Stimulated activated CD8-positive, alpha-beta memory T cell treated with anti-CD3 and anti-CD28 coated beads, Interleukin-4, amount 100 ng/mL, for 4 hours (primary cell): Measurements from ENCODE around the gene CHAC1.

ENCODE experiments used
- DNase-seq, 2 donors: peaks; one replicate each; pipeline ENCODE4 v3.0.0-alpha.2; 2020; ENCODE audit warnings: low read depth in 2 of 2, low spot score in 1 of 2

The CHAC1 gene

DNA sequence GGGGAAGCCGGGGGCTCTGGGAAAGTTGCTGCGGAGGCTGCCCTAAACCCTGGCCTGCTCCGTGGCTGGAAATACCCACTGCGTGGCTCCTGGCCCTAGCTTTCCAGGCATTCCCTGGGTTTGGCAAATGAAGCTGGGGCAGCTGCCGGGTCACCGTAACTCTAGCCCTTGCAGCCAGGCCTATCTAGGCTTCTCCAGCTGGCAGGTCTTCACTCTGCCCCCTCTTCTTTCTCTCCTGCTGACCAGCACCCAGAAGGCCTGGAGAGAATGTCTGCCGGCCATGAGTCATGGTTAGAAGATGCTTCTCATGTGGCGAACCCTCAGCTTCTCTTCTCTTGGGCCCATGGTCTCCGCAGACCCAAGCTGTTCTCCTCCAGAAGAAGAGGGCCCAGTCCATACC lies 29.7 kb upstream of the CHAC1 start:
- no peak for DNase-seq

DNA sequence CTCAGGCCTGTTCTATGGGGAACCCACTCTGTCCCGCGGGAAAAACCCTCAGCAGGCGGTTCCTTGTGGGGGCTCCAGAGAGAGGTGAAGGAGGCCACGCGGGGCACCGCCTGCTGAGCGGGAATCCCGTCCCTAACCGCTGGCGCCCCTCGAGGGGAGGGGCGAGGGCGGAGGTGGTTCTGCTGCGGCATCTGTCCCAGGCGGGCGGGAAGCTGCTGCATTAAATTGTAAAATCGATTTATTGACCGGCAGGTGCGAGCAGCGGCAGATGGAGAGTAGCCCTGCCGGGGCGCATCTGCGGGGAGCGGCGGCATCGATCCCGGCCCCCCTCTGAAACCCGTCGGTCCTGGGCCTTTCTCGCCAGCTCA lies 27.8 kb upstream of the CHAC1 start:
- no peak for DNase-seq

DNA sequence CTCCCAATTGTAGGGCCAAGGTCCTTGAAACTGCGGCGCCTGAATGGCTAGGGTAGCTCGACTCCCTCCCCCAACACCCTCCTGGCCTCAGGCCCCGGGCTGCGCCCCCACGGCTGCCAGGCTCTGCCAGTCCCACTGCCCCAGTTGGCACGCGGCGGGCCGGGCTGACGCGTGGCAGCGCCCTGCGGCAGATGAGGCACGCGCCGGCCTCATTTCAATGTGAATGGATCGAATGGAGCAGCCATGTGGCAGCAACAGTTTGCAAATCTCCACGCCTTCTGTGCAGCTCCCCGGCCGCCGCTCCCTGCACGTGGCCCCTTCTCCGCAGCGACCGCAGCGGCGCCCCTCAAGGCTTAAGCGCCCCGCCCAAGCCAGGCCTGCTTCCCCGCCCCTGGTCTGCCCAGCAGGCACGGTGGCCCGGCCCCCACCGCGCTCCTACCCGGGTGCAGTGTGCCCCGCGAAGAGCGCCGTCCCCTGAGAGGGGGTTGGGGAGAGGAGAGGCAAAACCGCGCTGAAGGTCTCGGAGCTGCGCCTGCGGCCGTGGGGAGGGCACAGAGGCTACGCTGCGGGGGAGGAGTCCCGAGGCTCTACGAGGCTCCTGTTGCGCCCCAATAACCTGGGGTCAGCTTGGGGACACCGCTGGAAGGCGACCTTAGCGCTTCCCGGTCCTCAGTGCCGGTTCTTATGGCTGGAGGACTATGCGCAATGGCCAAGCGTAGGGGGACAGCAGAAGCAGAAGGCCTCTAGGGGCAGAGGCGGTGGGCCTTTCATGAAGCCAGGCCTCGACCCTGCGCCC lies 27.2 kb upstream of the CHAC1 start:
- DNase-seq: no peak

DNA sequence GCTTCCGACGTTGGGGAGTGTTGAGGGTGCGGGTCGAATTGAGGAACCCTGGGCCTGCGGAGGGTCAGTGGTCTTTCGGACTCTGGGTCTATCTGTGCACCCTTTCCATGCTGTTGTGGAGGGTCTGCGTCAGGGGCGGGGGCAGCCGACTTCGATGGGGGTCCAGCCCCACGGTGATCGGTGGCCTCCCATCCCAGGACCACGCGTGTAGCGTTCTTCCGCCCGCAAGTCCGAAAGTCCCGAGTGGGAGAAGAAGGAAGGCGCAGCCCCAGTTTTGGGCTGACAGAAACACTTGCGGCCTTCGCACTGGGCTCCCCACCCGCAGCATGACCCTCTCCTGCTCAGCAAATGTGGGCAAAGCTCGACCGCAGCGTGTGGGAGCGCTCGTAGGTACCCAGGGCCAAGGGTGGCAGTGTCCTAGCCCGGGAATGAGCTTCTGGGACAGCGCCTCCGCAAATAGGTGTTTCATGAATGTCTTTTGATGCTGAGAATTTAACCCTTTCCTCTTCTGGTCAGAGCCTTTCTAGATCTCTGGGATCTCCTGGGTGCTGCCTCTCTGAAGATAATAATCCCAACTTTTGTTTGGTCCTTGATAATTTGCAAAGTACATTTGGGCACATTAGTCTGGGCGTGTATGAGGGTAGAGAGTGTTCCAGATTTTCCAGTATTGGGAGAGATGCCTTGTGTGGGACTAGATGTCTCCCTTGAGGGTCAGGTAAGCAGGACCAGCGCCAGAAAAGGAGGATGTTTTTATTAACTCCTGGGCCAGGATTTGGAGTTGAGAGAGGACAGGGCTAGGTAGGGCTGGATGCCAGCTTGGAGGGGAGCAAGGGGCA lies 26.4 kb upstream of the CHAC1 start:
- no peak for DNase-seq

DNA sequence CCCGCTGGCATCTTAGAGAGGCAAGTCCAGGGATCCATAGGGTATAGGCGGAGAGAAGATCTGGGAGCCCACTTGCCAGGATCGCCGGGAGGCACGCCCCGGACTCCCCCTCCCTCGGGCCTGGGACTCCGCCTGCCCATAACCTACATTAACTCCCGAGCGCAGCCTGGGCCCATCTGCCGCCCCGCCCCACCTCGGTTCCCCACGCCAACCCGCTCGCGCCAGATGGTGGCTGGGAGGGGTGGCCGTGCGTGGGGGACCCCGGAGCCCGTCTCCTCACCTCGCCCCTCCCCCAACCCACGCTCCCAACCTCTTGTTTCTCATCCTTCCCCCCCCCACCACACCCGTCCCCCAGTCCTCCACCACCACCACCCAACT lies 25.8 kb upstream of the CHAC1 start:
- DNase-seq: no peak

DNA sequence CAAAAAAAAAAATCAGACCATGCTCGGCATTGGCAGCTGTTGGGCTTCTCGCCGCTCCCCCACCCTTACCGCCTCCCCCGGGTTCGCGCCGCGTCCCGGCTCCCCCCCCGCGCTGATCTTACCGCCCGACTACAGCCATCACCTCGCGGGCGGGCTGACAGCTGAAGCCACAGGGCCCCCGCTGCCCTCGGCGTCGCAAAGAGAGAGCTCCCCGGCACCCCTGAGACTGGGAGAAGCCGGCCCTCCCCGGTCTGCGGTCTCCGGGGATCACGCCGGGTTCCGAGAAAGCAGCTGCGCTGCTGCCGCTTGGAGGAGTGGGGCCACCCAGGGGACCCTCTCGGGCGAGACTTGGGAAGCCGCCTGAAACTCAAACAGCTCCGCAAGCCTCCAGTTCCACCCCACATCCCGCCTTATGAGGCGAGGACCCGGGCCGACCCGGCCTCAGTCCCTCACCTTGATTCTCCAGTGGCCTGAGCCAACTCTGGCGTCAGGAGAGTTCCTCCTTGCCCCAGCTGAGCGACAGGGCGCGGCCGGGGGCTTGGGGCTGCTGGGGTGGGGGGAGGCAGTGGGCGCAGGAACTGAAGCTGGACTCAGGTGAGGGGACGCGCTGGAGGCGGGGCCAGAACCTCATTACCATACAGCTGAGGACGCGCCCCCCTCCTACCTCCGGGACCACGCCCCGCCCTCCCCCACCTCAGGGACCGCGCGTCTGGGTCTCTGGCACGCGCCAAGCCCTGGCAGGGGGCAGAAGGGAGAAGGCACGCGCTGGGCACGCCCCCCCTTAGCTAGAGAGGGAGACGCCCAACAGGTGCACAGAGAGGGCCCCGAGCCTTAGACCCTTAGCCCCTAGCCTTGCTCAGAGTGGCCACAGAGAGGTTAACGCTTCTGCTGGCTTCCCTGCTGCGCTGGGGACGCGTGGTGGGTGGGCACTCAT lies 25.1 kb upstream of the CHAC1 start:
- DNase-seq: no peak

DNA sequence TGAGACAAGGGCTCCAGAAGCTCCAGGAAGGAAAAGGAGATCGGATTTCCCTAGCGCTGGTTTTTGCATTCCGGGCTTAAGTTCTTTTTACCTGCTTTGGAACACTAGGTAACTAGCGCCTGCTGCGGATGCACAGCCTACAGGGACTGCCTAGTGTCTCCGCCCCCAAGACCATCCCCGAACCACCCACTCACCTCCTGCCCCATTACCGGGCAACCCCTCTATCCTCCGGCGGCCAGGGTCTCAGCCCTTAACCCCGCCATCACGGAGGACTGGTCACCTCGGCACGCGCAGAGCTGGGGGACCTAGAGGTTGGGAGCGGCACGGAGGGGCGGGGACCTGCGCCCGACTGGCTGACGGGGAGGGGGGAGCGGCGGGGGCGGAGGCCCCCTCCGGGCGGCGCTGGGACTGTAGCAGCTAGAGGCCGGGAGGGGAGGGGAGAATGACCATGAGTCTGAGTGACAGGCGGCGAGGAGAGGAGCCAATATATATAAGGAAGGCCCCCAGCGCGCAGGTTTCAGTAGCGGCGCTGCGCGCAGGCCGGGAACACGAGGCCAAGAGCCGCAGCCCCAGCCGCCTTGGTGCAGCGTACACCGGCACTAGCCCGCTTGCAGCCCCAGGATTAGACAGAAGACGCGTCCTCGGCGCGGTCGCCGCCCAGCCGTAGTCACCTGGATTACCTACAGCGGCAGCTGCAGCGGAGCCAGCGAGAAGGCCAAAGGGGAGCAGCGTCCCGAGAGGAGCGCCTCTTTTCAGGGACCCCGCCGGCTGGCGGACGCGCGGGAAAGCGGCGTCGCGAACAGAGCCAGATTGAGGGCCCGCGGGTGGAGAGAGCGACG lies 24.2 kb upstream of the CHAC1 start, which contains the start of gene DLL4:
TSS of gene DLL4 (plus strand) at position 520 of the 839 bp plus-strand sequence. CDS start 329 bp downstream, outside the sequence.
- no peak for DNase-seq

DNA sequence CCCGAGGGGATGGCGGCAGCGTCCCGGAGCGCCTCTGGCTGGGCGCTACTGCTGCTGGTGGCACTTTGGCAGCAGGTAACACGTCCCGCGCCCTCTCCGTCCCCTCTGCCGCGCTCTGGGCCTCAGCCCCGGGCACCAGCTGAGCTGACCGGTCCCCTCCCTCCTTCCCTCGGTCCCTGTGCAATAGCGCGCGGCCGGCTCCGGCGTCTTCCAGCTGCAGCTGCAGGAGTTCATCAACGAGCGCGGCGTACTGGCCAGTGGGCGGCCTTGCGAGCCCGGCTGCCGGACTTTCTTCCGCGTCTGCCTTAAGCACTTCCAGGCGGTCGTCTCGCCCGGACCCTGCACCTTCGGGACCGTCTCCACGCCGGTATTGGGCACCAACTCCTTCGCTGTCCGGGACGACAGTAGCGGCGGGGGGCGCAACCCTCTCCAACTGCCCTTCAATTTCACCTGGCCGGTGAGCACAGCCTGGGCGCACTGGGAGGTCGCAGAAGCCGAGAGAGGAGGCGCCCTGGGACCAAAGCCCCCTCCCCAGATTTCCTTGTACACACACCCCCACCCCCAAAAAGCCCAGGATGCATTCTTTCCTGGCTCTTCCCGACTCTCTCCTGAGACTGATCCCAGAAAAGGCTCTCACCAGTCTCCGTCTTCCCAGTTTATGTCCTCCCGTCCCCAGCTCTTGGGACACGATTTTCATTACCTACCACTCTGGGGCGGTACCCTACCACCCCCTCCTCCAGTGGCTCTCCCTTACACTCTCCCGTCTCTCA lies 23.4 kb upstream of the CHAC1 start:
- DNase-seq: no peak

DNA sequence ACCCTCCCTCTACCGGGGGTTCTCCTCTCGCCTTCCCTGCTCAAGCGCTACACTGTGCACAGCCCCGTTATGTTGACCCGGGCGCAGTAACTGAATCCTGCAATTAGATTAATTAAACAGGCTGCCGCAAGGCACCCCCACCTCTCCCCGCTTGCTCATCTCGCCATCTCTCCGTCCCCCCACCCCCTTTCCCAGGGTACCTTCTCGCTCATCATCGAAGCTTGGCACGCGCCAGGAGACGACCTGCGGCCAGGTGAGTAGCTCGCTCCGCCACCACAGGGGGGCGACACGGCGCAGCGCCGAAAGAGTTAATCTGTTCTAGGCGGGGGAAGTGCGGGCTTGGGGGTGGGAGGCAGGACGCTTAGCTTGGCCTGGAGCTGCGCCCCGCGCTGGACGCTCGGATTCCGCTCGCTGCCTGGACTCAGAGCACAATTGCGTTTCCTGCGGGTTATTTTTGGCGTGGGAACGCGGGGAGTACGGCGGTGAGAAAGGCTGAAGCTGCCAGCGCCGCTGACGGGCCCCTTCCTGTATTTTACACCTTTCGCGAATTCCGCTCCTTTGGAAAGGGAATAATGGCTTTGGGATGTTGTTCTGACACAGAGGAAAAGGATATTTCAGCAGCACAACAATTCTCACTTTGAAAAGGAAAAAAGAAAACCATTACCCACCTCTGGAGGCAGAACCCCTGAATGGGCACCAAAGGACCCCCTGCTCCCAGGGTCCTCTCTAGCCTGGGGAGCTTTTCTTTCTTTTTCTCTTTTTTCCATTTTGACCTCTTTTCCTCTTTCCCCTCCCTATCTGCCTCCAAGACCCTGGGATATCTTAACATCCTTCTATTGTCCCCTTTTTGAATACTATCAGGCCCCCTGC lies 22.6 kb upstream of the CHAC1 start:
- no peak for DNase-seq

DNA sequence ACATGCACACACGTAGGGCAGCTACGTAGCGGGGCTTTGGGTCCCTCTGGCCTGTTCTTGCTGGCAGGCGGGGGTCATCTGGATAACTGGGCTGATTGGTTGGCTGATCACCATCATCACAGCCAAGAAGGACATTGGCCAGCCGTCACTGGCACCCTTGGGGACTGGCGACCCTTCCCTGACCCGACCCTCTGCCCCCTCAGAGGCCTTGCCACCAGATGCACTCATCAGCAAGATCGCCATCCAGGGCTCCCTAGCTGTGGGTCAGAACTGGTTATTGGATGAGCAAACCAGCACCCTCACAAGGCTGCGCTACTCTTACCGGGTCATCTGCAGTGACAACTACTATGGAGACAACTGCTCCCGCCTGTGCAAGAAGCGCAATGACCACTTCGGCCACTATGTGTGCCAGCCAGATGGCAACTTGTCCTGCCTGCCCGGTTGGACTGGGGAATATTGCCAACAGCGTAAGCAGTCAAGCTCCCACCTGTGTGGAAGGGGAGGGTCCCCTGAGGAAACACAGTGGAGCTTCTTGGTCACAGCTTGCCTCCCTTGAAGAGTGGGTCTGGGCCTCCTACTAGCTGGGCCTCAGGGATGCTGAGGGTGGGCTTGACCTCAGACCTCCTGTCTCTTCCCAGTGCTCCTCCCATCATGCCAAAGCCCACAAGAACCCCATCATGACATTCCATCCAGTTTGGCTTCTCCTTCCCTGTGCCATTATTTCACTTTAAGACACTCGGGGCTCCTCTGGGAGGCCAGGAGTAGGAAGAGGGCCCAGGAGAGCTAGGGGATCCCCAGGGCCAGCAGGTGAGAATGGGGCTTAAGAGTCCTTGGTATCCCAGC lies 21.8 kb upstream of the CHAC1 start:
- DNase-seq: no peak

DNA sequence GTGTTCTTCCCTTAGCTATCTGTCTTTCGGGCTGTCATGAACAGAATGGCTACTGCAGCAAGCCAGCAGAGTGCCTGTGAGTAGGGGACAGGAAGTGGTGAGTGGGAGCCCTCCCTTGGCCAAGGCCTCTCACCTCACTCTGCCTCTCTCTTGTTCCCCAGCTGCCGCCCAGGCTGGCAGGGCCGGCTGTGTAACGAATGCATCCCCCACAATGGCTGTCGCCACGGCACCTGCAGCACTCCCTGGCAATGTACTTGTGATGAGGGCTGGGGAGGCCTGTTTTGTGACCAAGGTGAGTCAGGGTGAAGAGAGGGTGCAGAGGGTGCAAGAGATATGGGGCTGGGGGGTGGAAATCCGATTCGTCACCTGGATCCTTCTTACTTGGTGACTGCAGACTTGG lies 21.1 kb upstream of the CHAC1 start:
- DNase-seq: no peak

DNA sequence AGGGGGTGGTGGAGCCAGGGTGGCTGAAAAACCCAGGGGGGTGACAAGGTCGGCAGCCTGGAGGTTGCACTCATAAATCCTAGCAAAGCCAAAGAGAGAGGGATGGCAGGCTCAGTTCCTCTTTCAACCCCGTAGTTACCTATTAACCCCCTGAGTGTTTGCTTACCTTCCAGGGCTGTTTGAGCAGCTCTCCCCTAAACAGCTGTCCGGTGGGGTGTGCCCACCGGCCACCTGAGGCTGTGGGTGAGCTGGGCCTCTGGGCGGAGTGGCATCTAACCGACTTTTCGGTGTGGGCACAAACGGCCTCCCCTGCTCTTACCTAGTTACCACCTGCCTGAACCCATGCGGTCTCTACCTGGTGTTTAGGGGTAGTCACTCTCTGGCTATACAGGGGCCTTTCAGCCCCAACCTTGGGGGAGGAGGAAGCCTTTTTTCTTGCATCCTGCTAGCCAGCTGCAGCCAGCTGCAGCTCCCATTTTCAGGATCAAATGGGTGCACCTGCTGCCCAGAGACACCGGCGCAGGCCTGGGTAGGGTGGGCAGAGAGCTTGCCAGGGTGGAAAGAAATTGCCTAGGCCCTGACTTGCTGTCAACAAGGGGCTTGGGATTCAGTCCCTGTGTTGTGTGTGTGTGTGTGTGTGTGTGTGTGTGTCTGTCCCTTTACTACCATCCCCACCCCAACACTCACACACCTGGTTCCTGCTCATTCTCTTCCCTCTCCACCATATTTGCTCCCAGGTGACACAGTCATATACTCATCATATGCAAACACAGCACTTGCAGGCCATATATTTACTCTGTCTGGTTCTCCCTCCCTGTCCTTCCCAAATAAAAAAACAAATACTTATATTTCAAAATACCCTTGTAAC lies 20.4 kb upstream of the CHAC1 start:
- no peak for DNase-seq

DNA sequence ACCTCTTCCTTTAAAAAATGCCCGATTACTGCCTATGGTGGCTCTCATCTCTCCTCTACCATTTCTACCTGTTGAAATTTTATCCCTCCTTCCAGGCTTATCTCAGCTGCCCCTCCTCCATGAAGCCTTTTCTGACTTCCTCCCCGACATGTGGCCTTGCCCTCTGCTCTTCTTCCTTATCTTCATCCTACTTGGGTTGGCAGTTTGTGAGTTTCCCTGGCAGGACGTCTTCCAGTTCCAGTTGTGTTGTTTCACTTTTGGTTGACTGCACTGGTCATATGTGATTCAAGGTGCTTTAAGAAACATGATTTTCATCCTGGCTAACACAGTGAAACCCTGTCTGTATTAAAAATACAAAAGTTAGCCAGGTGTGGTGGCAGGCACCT lies 19.8 kb upstream of the CHAC1 start:
- no peak for DNase-seq

DNA sequence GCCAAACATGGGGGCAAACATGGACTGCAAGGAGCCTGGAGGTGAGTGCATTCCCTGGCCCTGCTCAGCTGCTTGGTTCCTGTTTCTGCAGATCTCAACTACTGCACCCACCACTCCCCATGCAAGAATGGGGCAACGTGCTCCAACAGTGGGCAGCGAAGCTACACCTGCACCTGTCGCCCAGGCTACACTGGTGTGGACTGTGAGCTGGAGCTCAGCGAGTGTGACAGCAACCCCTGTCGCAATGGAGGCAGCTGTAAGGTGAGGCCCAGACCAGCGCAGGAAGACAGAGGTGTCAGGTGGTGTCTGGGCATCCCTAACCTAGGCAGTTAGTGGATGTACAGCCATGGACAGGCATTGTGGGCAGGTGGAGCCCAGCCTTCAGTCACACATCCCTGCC lies 18.8 kb upstream of the CHAC1 start:
- DNase-seq: no peak

DNA sequence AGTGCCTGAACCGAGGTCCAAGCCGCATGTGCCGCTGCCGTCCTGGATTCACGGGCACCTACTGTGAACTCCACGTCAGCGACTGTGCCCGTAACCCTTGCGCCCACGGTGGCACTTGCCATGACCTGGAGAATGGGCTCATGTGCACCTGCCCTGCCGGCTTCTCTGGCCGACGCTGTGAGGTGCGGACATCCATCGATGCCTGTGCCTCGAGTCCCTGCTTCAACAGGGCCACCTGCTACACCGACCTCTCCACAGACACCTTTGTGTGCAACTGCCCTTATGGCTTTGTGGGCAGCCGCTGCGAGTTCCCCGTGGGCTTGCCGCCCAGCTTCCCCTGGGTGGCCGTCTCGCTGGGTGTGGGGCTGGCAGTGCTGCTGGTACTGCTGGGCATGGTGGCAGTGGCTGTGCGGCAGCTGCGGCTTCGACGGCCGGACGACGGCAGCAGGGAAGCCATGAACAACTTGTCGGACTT lies 17.0 kb upstream of the CHAC1 start:
- no peak for DNase-seq

DNA sequence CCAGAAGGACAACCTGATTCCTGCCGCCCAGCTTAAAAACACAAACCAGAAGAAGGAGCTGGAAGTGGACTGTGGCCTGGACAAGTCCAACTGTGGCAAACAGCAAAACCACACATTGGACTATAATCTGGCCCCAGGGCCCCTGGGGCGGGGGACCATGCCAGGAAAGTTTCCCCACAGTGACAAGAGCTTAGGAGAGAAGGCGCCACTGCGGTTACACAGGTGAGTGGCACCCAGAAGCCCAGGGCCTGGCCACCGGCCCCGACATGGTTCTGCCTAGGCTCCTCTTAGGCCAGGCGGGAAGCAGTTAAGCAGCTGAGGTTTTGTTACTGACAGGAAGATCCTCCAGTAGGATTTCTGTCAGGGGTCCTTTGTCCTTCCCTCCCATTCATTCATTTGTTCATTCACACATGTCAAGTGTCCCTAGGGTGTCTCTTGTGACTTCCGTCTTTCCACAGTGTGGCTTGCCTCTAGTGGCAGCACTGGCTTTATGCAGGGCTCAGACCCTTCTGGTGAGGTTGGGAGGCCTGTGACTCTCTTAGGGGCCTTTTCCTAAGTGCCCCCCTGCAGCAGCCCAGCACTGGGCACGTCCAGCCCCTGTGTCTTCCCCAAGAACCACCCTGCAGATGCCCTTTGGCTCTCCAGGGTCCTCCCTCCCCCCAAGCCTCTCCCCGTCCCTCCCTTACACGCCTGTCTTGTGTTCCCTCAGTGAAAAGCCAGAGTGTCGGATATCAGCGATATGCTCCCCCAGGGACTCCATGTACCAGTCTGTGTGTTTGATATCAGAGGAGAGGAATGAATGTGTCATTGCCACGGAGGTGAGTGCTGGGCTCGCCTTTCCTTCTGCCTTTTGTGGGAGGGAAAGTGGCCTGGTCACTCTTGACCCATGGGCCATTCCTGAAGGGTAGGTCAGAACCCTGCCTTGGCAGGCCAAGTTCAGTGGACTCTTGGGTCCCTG lies 16.3 kb upstream of the CHAC1 start:
- no peak for DNase-seq
